Panc1 (cell line): ENCODE results near the gene RAD21L1. TPM values are rescaled to one million over a fixed set of nuclear protein-coding genes. Genes with fewer than 3 reads are reported as not detected.

Experiments used
- ATAC-seq: fragments of 200-7000 bp; cut with Tn5 transposase; 2 replicates; pipeline ENCODE4 v1.9.1; 2020; ENCODE audit warnings: mild to moderate bottlenecking, moderate library complexity
- BruUV-seq: library from RNA; stranded (reverse); fragments of 400-500 nt; replicated peaks from 2 replicates; lab custom pipeline; 2021; lab: Mats Ljungman, UMichigan
- CTCF ChIA-PET: fragments of 300-600 bp; sonication (Branson Sonifier 250); formaldehyde crosslinking; loops from one replicate; lab custom pipeline; 2022; ENCODE audit warnings: antibody characterized with exemption; lab: Charles Lee
- POLR2A ChIA-PET: fragments of 300-600 bp; sonication (Branson Sonifier 250); formaldehyde crosslinking; loops from one replicate; lab custom pipeline; 2022; ENCODE audit warnings: antibody characterized with exemption; lab: Charles Lee
- DNase-seq: peaks from one replicate; pipeline ENCODE4 v3.0.0-alpha.2; 2010; ENCODE audit warnings: low read depth, low spot score
- H3K27ac ChIP-seq: 2 replicates; pipeline ENCODE4 v1.5.1; 2011; ENCODE audit warnings: mild to moderate bottlenecking, low read length, inconsistent platforms
- H3K27me3 ChIP-seq: fragments of 200-500 bp; sonication (Bioruptor generic); 2 replicates; pipeline ENCODE4 v1.6.0; 2014; ENCODE audit warnings: low read length, inconsistent platforms; ENCODE audit not compliant: control insufficient read depth, insufficient read depth
- H3K36me3 ChIP-seq: fragments of 200-500 bp; sonication (Bioruptor generic); 2 replicates; pipeline ENCODE4 v1.5.1; 2014; ENCODE audit warnings: inconsistent platforms, mild to moderate bottlenecking, low read length, moderate library complexity; ENCODE audit not compliant: control insufficient read depth, insufficient read depth
- H3K4me1 ChIP-seq: 2 replicates; pipeline ENCODE4 v1.5.1; 2011; ENCODE audit warnings: inconsistent platforms, mild to moderate bottlenecking, low read length, moderate library complexity; ENCODE audit not compliant: control insufficient read depth, insufficient read depth
- H3K4me3 ChIP-seq, 2 experiments: 2 replicates each; pipeline ENCODE4 v1.5.1; 2011 to 2012; ENCODE audit warnings: low read depth in 2 of 2, low read length in 2 of 2, mild to moderate bottlenecking in 2 of 2, inconsistent platforms in 1 of 2, moderate library complexity in 1 of 2
- H3K9me3 ChIP-seq: fragments of 200-500 bp; sonication (Bioruptor generic); 2 replicates; pipeline ENCODE4 v1.5.1; 2014; ENCODE audit warnings: low read depth, mild to moderate bottlenecking, inconsistent platforms, low read length, moderate library complexity; ENCODE audit not compliant: control insufficient read depth, insufficient read depth
- POLR2AphosphoS5 ChIP-seq: IDR thresholded peaks from 2 replicates; pipeline ENCODE4 v1.6.1; 2012; ENCODE audit warnings: mild to moderate bottlenecking, low read depth, low read length, moderate library complexity
- SIN3A ChIP-seq: IDR thresholded peaks from 2 replicates; pipeline ENCODE4 v1.6.1; 2012; ENCODE audit warnings: low read depth, mild to moderate bottlenecking, low read length, moderate library complexity, borderline replicate concordance; ENCODE audit not compliant: insufficient read depth
- TCF7L2 ChIP-seq: IDR thresholded peaks from 2 replicates; pipeline ENCODE4 v1.6.1; 2011; ENCODE audit warnings: mild to moderate bottlenecking, low read depth, low read length, inconsistent platforms
- in situ Hi-C: cut with HindIII; loops from 2 replicates; pipeline ENCODE4 v1.10.0; 2016; ENCODE audit warnings: low sequenced_read_pairs, low pct_unique_long_range_greater_than_20kb
- intact Hi-C: fragments of 100-400 bp; cut with micrococcal nuclease; formaldehyde crosslinking; loops from one replicate; pipeline ENCODE4 v1.10.0; 2022; ENCODE audit not compliant: unreplicated experiment
- total RNA-seq: library from RNA; stranded (reverse); gene quantifications from one replicate; pipeline ENCODE4 v1.2.1, GENCODE V29; 2021; ENCODE audit not compliant: unreplicated experiment
- TF ChIP-seq, protein P1 (sequence below): fragments of 450-650 bp; IDR thresholded peaks from 2 replicates; pipeline ENCODE4 v1.5.1; 2017; ENCODE audit warnings: mild to moderate bottlenecking
- TF ChIP-seq, protein P2 (sequence below), 2 experiments: IDR thresholded peaks; 2 replicates each; pipeline ENCODE4 v1.6.1; 2011 to 2012; ENCODE audit warnings: low read depth in 2 of 2, control low read depth in 1 of 2, low read length in 1 of 2, mild to moderate bottlenecking in 1 of 2, moderate library complexity in 1 of 2; ENCODE audit not compliant: insufficient read depth in 1 of 2

Gene RAD21L1
- total RNA-seq, 1 experiment from 2014 or later, result 1.0 TPM

DNA sequence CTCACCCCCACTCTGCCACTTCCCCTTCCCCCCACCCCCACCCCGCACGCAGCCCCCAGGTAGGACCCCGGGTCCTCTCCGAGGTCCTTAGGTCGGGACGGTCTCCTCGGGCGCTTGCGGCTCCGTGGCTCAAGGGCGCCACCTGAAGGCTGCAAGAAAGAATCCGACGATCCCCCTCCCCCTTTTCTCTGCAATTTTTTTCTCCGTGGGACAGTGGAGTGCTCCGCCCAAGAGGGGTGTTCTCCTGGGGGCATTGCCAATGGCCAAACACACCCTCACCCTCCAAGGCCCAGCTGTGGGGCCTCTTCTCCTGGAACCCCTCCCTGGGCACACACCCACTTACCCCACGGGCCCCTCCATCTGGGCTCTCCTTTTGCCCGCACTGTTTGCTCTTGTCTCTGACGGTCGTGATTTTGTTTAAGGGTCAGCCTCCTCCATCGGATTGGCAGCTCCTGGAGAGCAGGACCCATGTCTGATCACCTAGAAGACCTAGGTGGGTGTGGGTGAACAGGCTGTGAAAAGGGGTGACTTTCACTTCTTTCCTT is 40.0 kb upstream of the RAD21L1 start:
- Histone ChIP-seq H3K36me3 (no peaks in the 10 kb centered on the region), H3K4me1 (peaks cover 3% of the 10 kb centered on the region; the same call in 1 of the 2 replicates), H3K4me3 (peak overlapping the region; percentile 18 to 36; a peak in 2 of 4 replicates), H3K27ac (no peak overlapping the region), H3K9me3 (no peaks in the 10 kb centered on the region), H3K27me3 (peaks cover 12% of the 10 kb centered on the region)
- no peak for TF ChIP-seq TCF7L2
- TF ChIP-seq, protein P1, sequence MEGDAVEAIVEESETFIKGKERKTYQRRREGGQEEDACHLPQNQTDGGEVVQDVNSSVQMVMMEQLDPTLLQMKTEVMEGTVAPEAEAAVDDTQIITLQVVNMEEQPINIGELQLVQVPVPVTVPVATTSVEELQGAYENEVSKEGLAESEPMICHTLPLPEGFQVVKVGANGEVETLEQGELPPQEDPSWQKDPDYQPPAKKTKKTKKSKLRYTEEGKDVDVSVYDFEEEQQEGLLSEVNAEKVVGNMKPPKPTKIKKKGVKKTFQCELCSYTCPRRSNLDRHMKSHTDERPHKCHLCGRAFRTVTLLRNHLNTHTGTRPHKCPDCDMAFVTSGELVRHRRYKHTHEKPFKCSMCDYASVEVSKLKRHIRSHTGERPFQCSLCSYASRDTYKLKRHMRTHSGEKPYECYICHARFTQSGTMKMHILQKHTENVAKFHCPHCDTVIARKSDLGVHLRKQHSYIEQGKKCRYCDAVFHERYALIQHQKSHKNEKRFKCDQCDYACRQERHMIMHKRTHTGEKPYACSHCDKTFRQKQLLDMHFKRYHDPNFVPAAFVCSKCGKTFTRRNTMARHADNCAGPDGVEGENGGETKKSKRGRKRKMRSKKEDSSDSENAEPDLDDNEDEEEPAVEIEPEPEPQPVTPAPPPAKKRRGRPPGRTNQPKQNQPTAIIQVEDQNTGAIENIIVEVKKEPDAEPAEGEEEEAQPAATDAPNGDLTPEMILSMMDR, result peak; percentile 89
- ATAC-seq (peak; percentile 81), DNase-seq (no peak)
- intact Hi-C loops (no loop called here), in situ Hi-C loops (no loop called here)
- BruUV-seq, result no TSS peak
- ChIA-PET CTCF (interaction anchor here (0.5 to 0.7 kb wide), 4 partner anchors 221 to 1277 kb away, joined by 3 to 6 read pairs (median 4); no protein-coding TSS in a partner anchor), POLR2A (no interaction called here)

- TF ChIP-seq POLR2AphosphoS5 (no peak), SIN3A (no peak), TCF7L2 (no peak)
- TF ChIP-seq, protein P1, result no peak
- TF ChIP-seq, protein P2, sequence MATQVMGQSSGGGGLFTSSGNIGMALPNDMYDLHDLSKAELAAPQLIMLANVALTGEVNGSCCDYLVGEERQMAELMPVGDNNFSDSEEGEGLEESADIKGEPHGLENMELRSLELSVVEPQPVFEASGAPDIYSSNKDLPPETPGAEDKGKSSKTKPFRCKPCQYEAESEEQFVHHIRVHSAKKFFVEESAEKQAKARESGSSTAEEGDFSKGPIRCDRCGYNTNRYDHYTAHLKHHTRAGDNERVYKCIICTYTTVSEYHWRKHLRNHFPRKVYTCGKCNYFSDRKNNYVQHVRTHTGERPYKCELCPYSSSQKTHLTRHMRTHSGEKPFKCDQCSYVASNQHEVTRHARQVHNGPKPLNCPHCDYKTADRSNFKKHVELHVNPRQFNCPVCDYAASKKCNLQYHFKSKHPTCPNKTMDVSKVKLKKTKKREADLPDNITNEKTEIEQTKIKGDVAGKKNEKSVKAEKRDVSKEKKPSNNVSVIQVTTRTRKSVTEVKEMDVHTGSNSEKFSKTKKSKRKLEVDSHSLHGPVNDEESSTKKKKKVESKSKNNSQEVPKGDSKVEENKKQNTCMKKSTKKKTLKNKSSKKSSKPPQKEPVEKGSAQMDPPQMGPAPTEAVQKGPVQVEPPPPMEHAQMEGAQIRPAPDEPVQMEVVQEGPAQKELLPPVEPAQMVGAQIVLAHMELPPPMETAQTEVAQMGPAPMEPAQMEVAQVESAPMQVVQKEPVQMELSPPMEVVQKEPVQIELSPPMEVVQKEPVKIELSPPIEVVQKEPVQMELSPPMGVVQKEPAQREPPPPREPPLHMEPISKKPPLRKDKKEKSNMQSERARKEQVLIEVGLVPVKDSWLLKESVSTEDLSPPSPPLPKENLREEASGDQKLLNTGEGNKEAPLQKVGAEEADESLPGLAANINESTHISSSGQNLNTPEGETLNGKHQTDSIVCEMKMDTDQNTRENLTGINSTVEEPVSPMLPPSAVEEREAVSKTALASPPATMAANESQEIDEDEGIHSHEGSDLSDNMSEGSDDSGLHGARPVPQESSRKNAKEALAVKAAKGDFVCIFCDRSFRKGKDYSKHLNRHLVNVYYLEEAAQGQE (IDR thresholded peaks at IDR 0.05; ENCODE audit: insufficient read depth in 1 of 2, low read depth in 2 of 2, low read length in 1 of 2), result no peak
- CTCF ChIA-PET, result no interaction called here
These were observed 39.4 kb upstream of the RAD21L1 start for GRCh38 chr20:1186367-1186991.

More at GRCh38 chr20:1186367-1186991, 39.4 kb upstream of the RAD21L1 start:
- H3K4me1 ChIP-seq, result peaks cover 3% of the 10 kb centered on the region; the same call in 1 of the 2 replicates
- no peak overlapping the region for H3K4me3 ChIP-seq
- ATAC-seq, result no peak
- peaks cover 14% of the 10 kb centered on the region for H3K27me3 ChIP-seq
- H3K27ac ChIP-seq, result no peak overlapping the region
- intact Hi-C loops (no loop called here), in situ Hi-C loops (no loop called here)
- POLR2A ChIA-PET, result no interaction called here
- no peaks in the 10 kb centered on the region for H3K9me3 ChIP-seq
- no peak for DNase-seq
- no TSS peak for BruUV-seq
- no peaks in the 10 kb centered on the region for H3K36me3 ChIP-seq
